GM18909 (cell line): ENCODE data around the gene SERP2.
A peak's percentile ranks its signal among the peaks of the same experiment; 100 is the strongest.

Source experiments
- ATAC-seq: cut with Tn5 transposase; IDR thresholded peaks from one replicate; pipeline ENCODE4 v1.9.1; 2021; ENCODE audit warnings: mild to moderate bottlenecking; ENCODE audit not compliant: unreplicated experiment, poor library complexity

SERP2 gene

DNA sequence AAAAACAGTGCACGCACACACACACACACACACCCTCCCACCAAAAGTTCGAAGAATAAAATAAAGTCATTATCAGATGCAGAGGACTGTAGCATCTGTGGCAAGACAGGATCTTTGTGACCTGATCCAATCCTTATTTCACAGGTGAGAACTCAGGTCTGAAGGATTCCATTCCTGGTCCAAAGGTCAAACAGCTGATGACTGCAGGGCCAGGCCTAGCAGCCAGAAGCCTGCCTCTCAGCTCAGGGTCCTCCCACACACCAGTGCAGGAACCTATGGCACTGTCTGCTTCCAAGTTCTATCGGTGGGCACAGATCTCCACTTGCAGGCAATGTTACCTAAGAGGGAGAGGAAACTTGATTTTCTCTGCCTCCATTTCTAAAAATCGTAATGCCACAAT lies 57.5 kb downstream of the SERP2 start:
- ATAC-seq = no peak

DNA sequence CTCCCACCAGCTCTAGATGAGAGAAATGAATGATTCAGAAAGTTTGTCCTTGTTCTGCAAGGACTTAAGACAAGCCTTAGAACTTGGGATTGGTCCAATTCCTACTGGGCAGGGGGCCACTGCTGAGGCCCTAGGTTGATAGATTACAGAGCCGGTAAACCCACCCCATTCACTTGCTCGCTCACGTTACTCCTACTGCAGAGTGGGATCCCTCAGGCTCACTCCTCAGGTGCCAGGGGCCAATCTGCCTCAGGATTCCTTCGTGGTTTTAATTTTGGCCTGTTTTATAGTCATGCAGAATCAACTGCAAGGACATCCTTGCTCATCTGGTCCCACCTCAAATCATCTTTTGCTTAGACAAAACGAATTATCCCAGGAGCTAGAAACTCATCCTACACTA lies 59.0 kb downstream of the SERP2 start:
- no peak for ATAC-seq

DNA sequence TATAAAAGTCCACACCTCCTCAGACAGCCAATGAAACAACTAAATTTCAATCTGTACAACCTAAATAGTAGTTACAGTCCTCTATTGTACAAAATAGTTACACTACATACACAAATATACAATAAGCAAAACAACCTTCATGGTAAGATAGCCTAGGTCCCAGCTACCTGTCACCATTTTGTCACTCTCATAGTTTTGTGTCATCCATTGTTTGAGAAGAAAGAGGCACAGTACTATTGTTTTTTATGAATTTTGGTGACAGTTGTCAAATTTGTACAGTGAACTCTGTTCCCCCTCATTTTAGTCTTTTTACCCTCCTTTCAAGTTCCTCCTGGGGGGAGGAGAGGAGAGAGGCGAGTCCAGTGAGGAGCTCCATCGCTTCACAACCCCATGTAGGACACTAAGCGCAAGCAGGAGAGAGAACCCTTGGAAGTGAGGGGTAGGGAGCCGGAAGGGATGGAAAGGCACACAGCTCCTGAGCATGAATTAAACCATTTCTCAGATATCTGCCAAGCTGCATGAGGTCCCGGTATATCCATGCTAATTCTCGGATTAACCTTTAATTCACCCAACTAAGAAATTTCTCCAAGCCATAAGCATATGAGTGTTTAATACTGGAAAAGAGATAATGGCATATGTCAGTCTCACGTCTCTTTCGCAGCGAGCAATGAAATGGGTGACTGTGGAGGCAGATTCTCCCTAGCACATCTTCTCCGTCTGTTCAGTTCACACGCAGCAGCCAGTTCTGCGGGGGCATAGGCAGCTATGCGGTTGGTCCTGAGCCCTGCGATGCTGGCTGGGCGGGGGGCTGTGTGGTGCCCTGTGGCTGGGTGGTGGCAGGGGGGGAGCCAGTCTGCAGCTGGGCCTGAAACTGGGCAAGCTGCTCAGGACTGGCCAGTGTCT lies 60.5 kb downstream of the SERP2 start:
- no peak for ATAC-seq

DNA sequence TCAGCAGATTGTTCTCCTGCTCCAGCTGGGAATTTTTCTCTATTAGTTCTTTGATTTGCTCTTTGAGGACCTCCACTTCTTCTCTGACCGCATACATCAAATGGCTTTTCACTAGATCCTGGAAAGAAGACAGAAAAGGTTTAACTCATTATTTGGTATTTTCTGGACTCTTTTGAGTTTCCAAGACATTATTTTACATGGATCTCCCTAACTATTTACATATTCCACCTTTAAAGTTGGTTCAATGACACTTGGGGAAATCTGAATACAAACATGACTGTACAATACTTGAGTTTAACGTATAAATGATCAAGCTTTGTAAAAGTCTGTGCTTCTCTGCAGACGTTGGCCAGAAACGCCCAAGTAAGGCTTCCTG lies 61.1 kb downstream of the SERP2 start:
- no peak for ATAC-seq

DNA sequence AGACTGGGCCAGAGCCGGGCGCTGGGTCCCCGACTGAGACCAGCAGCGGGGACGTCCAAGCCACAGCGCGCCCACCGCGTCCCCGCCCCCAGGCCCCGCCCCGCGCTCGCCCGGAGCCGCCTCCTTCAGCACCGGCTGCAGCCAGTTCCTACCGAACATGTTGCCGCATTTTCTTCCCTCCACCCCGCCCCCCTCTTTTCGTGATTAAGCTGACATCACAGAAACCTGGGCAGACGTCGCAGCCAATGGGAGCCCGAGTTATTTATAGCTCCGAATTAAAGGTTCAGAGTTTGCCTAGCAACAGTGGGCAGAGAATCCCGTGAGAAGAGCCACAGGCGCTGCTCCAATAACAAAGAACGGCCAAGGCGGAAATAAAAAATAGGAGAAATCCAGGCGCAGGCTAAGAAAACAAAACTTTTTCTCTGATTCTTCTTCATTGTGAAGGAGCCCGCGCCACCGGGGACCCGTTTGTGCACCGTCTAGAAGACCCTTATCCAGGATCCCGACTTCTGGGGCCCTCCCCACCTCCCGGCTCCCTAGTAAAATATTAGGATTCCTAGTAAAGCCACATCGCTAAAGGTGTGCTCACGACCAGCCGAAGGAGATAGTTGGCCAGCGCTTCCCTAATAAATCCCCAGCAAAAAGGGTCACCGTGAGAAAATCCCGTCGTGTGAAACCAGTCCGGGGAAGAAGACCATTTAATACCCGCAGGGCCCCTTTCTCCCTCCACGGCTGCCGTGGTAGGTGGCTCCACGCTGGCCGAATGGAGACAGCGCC lies 61.7 kb downstream of the SERP2 start:
- ATAC-seq = peak; percentile 66

DNA sequence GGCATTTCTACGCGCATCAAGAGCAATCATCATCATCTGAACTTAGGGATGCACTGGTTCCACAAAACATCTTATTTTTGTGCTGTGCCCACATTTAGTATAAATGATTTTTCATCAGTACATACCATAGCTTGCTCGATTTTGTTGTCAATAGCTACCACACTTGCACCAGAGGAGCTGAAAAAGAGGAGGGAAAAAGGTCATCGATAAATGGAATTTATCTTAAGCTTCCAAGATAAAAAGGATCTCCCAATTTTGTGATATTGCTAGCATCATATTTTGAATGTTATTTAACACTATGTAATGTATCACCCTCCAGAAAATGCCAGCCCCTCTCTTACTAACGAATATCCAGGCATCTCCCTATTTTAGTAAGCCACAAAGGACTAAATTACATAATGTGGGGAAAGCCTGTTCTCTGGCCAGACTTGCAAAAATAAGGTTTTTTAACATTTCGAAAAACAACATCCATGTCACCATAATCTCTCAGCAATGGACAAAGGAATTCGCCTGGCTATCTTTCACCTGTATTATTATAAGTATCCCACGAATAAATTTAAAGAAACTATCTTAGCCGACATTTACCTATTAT lies 62.4 kb downstream of the SERP2 start:
- ATAC-seq = no peak

DNA sequence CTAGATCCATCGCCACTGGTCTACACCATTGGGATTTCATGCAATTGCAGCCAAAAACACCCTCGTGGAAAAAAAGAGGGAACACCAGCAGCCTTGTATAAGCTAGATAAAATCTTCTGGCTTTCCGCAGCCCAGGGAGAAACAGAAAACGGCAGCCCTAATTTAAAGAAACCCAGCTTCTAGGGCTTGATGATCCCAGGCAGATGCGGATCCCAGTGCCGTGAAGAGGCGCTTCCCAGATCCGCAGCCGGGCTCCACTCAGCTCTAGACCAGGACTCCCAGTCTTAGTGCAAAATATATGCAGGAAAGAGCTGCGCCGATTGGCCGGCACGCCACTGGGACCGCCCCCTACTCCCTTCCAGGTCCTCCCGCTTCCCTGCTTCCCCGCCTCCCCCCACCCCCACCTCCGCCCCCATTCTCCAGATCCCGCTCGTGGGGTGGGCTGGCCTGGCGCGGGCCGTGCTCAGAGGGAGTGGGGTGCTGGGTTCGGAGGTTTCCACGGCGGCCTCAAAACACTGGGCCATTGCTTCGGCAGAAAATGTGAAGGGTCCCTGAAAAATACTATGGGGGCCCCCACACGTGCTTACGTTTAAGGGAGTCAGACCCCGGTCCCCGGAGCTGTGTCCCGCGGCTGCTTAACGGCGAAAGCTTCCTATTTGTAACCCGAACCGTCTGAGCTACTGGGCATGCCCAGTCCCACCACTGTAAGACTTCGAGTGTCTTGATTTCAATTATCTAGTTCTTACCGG lies 63.1 kb downstream of the SERP2 start:
- ATAC-seq = no peak

DNA sequence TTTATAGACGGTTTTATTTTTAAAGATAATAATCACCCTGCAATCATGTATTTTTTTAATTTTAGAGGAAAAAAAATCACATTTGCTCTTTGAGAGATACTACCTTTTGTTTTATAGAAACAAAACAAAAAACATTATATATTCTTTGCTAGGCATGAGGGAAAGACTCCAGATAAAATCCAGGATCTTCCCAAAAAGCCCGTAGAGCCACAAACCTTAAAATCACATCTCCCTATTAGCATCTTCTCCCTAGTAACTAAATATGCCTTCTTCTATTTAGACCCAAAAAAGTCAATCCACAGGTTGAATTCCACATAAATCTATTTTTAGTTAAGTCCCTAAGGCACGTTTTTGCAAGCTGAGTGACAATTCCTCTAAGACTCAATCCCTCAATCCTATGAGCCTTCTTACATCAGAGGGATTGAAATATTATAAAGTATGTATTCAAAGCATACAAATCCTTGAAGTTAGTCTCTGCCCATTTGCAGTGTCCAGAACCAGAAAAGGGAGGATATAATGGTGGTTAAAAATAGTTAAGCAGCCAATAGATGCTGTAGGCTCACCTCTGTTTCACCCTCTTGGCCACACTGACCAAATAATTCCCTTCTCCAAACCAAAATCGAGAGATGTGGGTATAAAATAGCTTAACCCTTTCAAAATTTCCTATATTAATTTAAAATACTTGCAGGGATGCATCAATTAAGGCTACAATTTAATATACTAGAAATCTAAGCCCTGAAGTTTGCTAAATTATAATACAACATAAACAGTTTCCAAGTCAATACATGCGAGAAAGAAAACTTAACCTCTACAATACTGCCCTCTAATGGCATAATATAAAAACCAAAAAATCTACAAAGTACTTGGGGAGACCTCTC lies 64.0 kb downstream of the SERP2 start:
- ATAC-seq = no peak

DNA sequence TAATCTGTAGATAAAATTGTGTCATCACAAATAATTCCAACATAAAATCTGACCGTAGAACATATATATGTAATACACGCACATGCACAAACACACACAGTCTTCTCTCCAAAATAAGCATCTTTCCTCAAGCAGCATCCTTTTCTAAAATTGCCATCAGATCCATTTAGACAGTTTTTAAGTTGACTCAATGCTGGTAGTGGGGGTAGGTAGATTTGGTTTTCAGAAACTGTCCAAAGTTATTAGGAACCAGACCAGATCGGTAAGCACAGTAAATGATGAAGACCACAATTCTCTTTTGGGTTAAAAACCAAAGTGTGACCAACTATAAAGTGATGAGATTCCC lies 64.6 kb downstream of the SERP2 start:
- no peak for ATAC-seq

DNA sequence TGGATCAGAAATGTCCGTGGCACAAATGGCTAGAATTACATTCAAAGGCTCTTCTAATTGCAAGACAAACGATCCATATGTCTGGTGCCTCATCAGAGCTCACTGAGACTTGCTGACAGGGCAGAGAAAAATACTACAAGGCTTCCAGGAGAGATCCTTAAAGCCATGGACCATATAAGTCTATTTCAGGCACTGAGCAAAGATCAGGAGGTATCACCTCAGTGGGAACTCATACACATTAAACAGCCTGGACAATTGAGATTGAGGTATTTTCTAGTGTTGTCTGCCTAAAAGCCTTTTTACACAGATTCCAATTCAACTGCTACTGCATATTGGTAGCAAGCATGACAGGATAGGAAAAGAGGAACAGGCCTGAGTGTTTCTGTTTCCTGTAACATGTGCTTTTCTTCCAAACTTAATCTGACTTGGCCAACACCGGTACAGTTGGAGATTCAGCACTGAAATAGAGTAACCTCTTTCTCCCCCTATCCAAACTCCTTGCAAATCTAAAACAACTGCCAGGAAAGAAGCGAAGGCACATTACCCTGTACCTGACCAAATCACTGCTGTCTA lies 65.9 kb downstream of the SERP2 start:
- ATAC-seq = no peak

DNA sequence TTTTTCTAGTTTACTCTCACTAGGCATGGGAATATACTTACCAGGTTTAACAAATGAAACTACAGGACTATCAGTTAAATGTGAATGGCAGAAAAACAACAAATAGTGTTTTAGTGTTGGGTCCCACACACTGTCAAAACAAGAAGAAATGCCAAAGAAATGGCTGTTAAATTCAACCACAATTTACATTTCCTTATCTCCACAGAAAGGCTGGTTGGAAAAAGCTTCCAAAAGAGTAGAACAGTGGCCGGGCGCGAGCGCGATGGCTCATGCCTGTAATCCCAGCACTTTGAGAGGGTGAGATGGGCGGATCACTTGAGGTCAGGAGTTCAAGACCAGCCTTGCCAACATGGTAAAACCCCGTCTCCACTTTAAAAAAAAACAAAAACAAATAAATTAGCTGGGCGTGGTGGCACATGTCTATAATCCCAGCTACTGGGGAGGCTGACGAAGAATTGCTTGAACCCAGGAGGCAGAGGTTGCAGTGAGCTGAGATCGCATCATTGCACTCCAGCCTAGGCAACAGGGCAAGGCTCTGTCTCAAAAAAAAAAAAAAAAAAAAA lies 66.5 kb downstream of the SERP2 start:
- no peak for ATAC-seq
